Measurements from ENCODE around the gene CAMKMT.

CAMKMT gene

DNA sequence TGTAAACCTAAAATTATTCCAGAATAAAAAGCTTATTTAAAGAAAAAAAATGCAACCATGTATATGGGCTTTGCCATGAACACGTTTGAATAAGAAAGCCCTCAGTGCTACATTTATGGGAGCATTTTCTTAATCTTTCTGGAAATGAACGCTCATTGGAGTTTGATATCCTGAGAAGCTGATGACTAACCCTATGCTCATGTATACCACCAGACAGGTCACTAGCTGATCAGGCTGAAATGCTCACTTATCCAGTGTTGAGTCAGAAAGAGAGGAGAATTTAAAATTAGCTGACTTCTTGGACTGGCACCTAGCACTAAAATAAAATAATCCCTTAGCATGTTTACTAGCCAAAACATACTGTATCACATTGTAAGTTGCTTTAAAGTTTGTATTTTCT lies 324.8 kb downstream of the CAMKMT start:
- Histone ChIP-seq H3K27ac (ENCODE audit: insufficient read depth, low read length, poor library complexity, severe bottlenecking) (no peak overlapping the region), H3K9me3 (ENCODE audit: control insufficient read depth, low read length) (no peaks in the 10 kb centered on the region)
- DNase-seq, result no peak

DNA sequence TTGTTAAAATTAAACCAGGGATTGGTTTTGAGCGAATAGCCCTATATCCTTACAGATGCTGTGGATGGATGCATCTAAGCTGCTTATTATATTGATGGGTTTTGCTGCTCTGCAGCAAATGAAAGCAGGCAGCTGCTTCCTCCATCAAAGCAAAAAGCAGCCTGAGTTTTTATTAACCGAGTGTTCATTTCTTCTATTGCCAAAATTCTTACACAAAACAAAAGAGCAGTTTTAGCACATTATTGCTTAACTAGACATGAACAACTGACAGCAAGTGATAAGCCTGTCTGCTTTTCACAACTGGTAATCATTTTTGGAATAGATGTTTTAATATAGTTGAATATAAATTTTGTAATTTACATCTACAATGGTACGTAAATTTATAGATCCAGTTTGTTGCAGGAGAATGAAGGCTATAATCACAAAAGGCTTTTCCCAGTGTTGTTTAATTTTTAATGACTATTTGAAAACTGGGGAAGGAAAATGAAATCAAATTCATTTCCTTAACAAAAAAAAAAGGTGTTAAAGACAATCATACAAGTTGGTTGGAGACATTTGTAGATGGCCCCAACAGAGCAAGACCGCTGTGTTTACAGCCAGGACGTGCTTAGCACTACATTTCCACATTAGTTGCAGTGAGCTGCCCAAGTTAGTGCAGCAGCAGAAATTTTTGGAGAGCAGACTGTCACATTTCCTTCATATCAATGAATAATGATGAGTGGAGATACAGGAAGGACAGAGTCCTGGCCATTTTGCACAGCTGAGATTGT lies 326.1 kb downstream of the CAMKMT start:
- no peak for DNase-seq
- H3K4me3 ChIP-seq (ENCODE audit: insufficient read depth, low read depth, low read length, poor library complexity, severe bottlenecking), result no peak overlapping the region
- H3K9me3 ChIP-seq (ENCODE audit: control insufficient read depth, low read length), result no peaks in the 10 kb centered on the region
- H3K27ac ChIP-seq (ENCODE audit: insufficient read depth, low read length, poor library complexity, severe bottlenecking), result no peak overlapping the region
- H3K27me3 ChIP-seq (replicated peaks; ENCODE audit: control insufficient read depth, insufficient read depth, low read length, poor library complexity, severe bottlenecking), result no peaks in the 10 kb centered on the region
- no peaks in the 10 kb centered on the region for H3K36me3 ChIP-seq (ENCODE audit: control insufficient read depth, insufficient read depth, low read length)
- H3K4me1 ChIP-seq (ENCODE audit: control insufficient read depth, insufficient read depth, low read length, poor library complexity, severe bottlenecking), result no peaks in the 10 kb centered on the region

More for the DNA sequence above, 324.8 kb downstream of the CAMKMT start:
- Histone ChIP-seq H3K4me3 (ENCODE audit: insufficient read depth, low read depth, low read length, poor library complexity, severe bottlenecking) (no peak overlapping the region), H3K4me1 (ENCODE audit: control insufficient read depth, insufficient read depth, low read length, poor library complexity, severe bottlenecking) (no peaks in the 10 kb centered on the region), H3K27me3 (replicated peaks; ENCODE audit: control insufficient read depth, insufficient read depth, low read length, poor library complexity, severe bottlenecking) (no peaks in the 10 kb centered on the region), H3K36me3 (ENCODE audit: control insufficient read depth, insufficient read depth, low read length) (no peaks in the 10 kb centered on the region)

DNA sequence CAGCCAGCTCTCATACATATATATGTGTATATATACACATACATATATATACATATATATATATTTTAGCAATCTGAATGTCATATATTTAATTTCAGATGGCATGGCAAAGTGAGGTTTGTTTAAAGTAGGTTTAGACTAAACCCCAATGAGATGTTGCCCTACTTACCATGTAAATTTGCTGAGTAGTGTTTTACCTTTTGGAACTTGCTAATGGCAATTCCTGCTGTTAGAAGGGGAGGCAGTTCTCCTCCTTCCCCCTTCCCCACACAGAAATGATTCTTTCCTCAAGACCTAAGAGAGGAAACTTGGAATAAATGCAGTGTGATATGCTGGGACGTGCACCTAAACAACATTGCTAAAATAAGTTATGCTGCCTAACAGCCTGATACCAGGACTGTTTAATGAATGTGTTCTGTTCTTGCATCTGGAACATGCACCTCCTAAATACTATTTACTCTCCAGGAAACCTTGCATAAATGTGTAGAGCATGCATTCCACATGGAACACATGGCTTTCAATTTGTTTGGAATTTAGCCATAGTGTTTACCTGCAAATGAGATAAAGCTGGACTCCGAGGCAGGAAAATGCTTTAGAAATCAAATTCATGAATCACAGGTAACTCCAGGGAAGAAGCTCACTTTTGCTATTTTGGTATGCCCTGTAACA lies 326.8 kb downstream of the CAMKMT start:
- Histone ChIP-seq H3K4me3 (ENCODE audit: insufficient read depth, low read depth, low read length, poor library complexity, severe bottlenecking) (no peak overlapping the region), H3K36me3 (ENCODE audit: control insufficient read depth, insufficient read depth, low read length) (no peaks in the 10 kb centered on the region), H3K9me3 (ENCODE audit: control insufficient read depth, low read length) (no peaks in the 10 kb centered on the region), H3K27me3 (replicated peaks; ENCODE audit: control insufficient read depth, insufficient read depth, low read length, poor library complexity, severe bottlenecking) (no peaks in the 10 kb centered on the region), H3K27ac (ENCODE audit: insufficient read depth, low read length, poor library complexity, severe bottlenecking) (no peak overlapping the region), H3K4me1 (ENCODE audit: control insufficient read depth, insufficient read depth, low read length, poor library complexity, severe bottlenecking) (no peaks in the 10 kb centered on the region)
- no peak for DNase-seq

DNA sequence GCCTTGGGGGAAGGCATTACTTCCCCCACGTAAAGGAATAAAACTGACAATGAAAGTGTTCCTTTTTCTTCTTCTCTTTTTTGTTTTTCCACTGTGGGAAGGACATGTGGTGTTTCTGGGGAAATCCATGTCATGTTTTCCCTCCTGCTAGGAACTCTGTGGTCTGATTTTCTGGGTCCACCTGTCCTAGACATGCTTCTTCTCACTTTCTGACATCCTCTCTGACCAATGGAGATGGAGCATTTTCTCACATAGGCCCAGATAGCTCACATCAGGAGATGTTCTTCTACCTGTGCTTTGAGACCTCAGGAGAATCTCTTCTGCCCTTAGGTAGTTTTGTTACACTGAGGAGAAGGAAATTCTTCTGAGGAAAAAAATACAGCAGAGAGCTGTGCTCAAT lies 327.8 kb downstream of the CAMKMT start:
- Histone ChIP-seq H3K36me3 (ENCODE audit: control insufficient read depth, insufficient read depth, low read length) (no peaks in the 10 kb centered on the region), H3K27ac (ENCODE audit: insufficient read depth, low read length, poor library complexity, severe bottlenecking) (no peak overlapping the region), H3K4me3 (ENCODE audit: insufficient read depth, low read depth, low read length, poor library complexity, severe bottlenecking) (no peak overlapping the region), H3K27me3 (replicated peaks; ENCODE audit: control insufficient read depth, insufficient read depth, low read length, poor library complexity, severe bottlenecking) (no peaks in the 10 kb centered on the region), H3K4me1 (ENCODE audit: control insufficient read depth, insufficient read depth, low read length, poor library complexity, severe bottlenecking) (no peaks in the 10 kb centered on the region), H3K9me3 (ENCODE audit: control insufficient read depth, low read length) (no peaks in the 10 kb centered on the region)
- no peak for DNase-seq

DNA sequence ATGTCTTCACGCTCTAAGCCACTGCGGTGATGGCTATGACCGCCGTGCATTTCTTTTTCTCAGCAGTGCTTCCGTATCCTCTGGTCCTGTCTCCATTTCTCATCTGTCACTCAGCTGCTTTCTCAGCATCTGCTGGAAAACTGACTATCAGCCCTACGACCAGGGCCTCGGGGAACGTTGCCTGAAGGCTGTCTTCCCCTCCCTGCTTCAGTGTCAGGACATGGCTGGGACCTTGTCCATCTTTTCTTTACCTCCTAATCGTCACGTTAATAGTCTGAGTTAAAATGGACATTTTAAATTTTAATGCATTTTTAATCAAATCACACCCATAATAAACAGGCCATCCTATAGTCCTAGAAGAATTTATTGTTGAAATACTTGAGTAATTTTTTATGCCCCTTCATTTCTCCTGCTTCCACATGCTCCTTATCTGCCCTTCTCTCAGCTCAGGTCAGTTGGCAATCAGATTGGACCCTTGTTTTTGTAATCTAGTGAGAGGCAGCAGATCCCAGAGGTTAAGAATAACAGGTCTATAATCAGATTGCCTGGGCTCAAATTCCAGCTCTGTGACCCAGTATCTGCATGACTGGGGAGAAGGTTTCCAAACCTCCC lies 329.5 kb downstream of the CAMKMT start:
- DNase-seq, result no peak
- H3K27ac ChIP-seq (ENCODE audit: insufficient read depth, low read length, poor library complexity, severe bottlenecking), result no peak overlapping the region
- no peak overlapping the region for H3K4me3 ChIP-seq (ENCODE audit: insufficient read depth, low read depth, low read length, poor library complexity, severe bottlenecking)
- H3K9me3 ChIP-seq (ENCODE audit: control insufficient read depth, low read length), result no peaks in the 10 kb centered on the region
- no peaks in the 10 kb centered on the region for H3K36me3 ChIP-seq (ENCODE audit: control insufficient read depth, insufficient read depth, low read length)
- H3K27me3 ChIP-seq (replicated peaks; ENCODE audit: control insufficient read depth, insufficient read depth, low read length, poor library complexity, severe bottlenecking), result no peaks in the 10 kb centered on the region
- H3K4me1 ChIP-seq (ENCODE audit: control insufficient read depth, insufficient read depth, low read length, poor library complexity, severe bottlenecking), result no peaks in the 10 kb centered on the region

DNA sequence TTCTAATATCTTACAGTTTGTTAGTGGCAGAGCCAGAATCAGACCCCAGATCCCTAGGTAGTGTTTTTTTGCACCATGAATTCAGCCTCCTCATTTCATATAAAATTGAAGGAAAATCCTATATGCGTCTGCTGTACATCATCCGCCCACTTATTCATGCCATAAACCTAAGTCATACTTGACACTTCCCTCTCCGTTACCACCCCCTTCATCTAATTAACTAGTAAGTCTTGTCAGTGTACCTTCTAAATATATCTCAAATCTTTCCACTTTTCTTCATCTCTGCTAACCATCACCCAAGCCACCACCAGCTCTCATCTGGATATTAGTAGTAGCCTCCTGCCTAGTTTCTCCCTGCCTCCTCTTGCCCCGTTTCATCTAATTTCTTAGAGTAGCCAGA lies 331.1 kb downstream of the CAMKMT start:
- H3K4me1 ChIP-seq (ENCODE audit: control insufficient read depth, insufficient read depth, low read length, poor library complexity, severe bottlenecking), result no peaks in the 10 kb centered on the region
- no peak overlapping the region for H3K27ac ChIP-seq (ENCODE audit: insufficient read depth, low read length, poor library complexity, severe bottlenecking)
- no peaks in the 10 kb centered on the region for H3K36me3 ChIP-seq (ENCODE audit: control insufficient read depth, insufficient read depth, low read length)
- no peak for DNase-seq
- no peak overlapping the region for H3K4me3 ChIP-seq (ENCODE audit: insufficient read depth, low read depth, low read length, poor library complexity, severe bottlenecking)
- H3K9me3 ChIP-seq (ENCODE audit: control insufficient read depth, low read length), result no peaks in the 10 kb centered on the region
- no peaks in the 10 kb centered on the region for H3K27me3 ChIP-seq (replicated peaks; ENCODE audit: control insufficient read depth, insufficient read depth, low read length, poor library complexity, severe bottlenecking)

DNA sequence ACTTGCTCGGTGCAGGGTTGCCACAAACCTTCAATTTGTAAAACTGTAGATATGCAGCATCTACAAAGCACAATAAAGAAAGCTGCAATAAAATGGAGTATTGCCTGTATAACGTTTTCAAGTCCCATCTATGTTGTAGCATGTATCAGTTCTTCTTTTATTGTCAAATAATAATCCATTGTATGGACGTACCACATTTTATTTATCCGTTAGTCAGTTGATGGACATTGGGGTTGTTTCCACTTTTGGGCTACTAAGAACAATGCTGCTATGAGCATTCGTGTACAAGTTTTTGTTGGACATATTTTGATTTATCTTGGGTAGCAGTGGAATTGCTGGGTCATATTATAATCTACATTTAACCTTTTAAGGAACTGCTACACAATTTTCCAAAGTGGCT lies 339.1 kb downstream of the CAMKMT start:
- no peaks in the 10 kb centered on the region for H3K4me1 ChIP-seq (ENCODE audit: control insufficient read depth, insufficient read depth, low read length, poor library complexity, severe bottlenecking)
- H3K36me3 ChIP-seq (ENCODE audit: control insufficient read depth, insufficient read depth, low read length), result no peaks in the 10 kb centered on the region
- no peaks in the 10 kb centered on the region for H3K9me3 ChIP-seq (ENCODE audit: control insufficient read depth, low read length)
- no peaks in the 10 kb centered on the region for H3K27me3 ChIP-seq (replicated peaks; ENCODE audit: control insufficient read depth, insufficient read depth, low read length, poor library complexity, severe bottlenecking)
- no peak overlapping the region for H3K4me3 ChIP-seq (ENCODE audit: insufficient read depth, low read depth, low read length, poor library complexity, severe bottlenecking)
- H3K27ac ChIP-seq (ENCODE audit: insufficient read depth, low read length, poor library complexity, severe bottlenecking), result no peak overlapping the region
- no peak for DNase-seq

DNA sequence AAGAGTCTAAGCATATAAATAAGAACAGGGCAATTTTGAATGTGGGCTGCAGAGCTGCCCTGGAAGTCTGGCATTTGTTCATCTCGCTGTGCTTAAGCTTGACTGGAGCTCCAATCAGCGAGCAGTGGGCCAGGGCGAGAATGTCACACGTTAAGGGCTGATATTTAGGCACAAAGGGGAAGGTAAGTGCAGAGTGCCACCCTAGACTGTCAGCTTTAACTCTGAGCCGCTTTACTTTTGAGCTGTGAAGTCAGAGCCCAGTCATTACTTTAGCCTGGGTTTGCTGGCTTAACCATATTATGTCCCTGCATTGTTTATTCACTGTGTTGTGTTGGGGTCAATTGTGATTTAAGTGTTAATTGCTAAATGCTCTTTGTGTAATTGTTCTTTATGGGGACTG lies 343.6 kb downstream of the CAMKMT start:
- Histone ChIP-seq H3K27me3 (replicated peaks; ENCODE audit: control insufficient read depth, insufficient read depth, low read length, poor library complexity, severe bottlenecking) (no peaks in the 10 kb centered on the region), H3K4me1 (ENCODE audit: control insufficient read depth, insufficient read depth, low read length, poor library complexity, severe bottlenecking) (no peaks in the 10 kb centered on the region), H3K27ac (ENCODE audit: insufficient read depth, low read length, poor library complexity, severe bottlenecking) (no peak overlapping the region), H3K36me3 (ENCODE audit: control insufficient read depth, insufficient read depth, low read length) (no peaks in the 10 kb centered on the region), H3K9me3 (ENCODE audit: control insufficient read depth, low read length) (no peaks in the 10 kb centered on the region), H3K4me3 (ENCODE audit: insufficient read depth, low read depth, low read length, poor library complexity, severe bottlenecking) (no peak overlapping the region)
- no peak for DNase-seq

DNA sequence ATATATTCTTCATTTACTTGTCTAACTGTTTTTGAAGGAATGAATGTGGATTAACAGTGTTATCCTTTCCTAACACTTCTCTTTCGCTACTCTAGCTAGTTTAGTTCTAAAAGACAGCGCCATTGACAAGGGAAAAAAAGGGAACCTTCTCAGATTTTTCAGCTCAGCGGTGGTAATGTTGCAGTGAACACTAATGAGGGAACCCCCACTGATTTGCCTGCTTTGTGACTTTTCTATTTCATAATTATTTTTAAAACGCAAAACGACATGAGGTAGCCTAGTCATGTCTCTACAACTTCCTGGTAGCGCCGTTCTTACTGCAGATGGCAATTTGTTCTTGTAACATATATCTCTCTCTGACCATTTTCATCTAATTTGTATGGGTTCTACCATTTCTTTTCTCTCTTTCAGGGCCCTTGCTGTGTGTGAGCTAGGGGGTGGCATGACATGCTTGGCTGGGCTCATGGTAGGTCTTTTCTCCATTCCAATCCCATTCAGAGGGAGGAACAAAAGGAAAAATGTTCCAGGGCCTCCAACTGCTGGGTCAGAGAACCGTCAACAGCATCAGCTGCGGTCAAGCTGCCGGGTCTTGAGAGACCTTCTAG lies 344.2 kb downstream of the CAMKMT start:
- no peak overlapping the region for H3K27ac ChIP-seq (ENCODE audit: insufficient read depth, low read length, poor library complexity, severe bottlenecking)
- no peaks in the 10 kb centered on the region for H3K9me3 ChIP-seq (ENCODE audit: control insufficient read depth, low read length)
- no peaks in the 10 kb centered on the region for H3K4me1 ChIP-seq (ENCODE audit: control insufficient read depth, insufficient read depth, low read length, poor library complexity, severe bottlenecking)
- H3K4me3 ChIP-seq (ENCODE audit: insufficient read depth, low read depth, low read length, poor library complexity, severe bottlenecking), result no peak overlapping the region
- H3K36me3 ChIP-seq (ENCODE audit: control insufficient read depth, insufficient read depth, low read length), result no peaks in the 10 kb centered on the region
- DNase-seq, result no peak
- no peaks in the 10 kb centered on the region for H3K27me3 ChIP-seq (replicated peaks; ENCODE audit: control insufficient read depth, insufficient read depth, low read length, poor library complexity, severe bottlenecking)
